Kidney (tissue), 14 donors: Measurements from ENCODE around the gene ATP10D. TPM values are rescaled to one million over a fixed set of nuclear protein-coding genes. Genes with fewer than 3 reads are reported as not detected.
"Not testable (repeated sequence)": the region's sequence is repeated elsewhere in the genome, so short reads cannot be mapped to it uniquely, and the experiment has no call there.

Experiments used
- DNase-seq, 5 donors: peaks; one replicate each; pipeline ENCODE4 v3.0.0-alpha.2; 2013 to 2020
- FAIRE-seq: peaks from 2 replicates; lab custom pipeline; 2012; peaks lifted over from hg19 to GRCh38; lab: Jason Lieb, UNC
- H3K27ac ChIP-seq, 2 donors: one replicate each; pipeline ENCODE4 v1.7.0; 2013; ENCODE audit warnings: low read depth in 2 of 2, low read length in 2 of 2, inconsistent platforms in 1 of 2
- H3K27me3 ChIP-seq: one replicate; pipeline ENCODE4 v1.7.1; 2013; ENCODE audit warnings: low read length, inconsistent platforms; ENCODE audit not compliant: control insufficient read depth, insufficient read depth
- H3K36me3 ChIP-seq, 3 donors: one replicate each; pipeline versions ENCODE4 v1.7.0 to v1.7.1; 2013; ENCODE audit warnings: low read length in 3 of 3, control low read depth in 1 of 3, inconsistent platforms in 1 of 3; ENCODE audit not compliant: insufficient read depth in 3 of 3, control insufficient read depth in 2 of 3
- H3K4me1 ChIP-seq, 3 donors: one replicate each; pipeline versions ENCODE4 v1.7.0 to v1.7.1; 2013; ENCODE audit warnings: low read length in 3 of 3, inconsistent platforms in 1 of 3, low read depth in 1 of 3; ENCODE audit not compliant: control insufficient read depth in 2 of 3, insufficient read depth in 2 of 3
- H3K4me3 ChIP-seq, 3 donors: one replicate each; pipeline versions ENCODE4 v1.7.0 to v1.8.1; 2013; ENCODE audit warnings: low read length in 3 of 3, control low read depth in 1 of 3, inconsistent platforms in 1 of 3
- H3K9ac ChIP-seq, 3 donors: one replicate each; pipeline versions ENCODE4 v1.7.0 to v1.7.1; 2013; ENCODE audit warnings: low read length in 3 of 3, control low read depth in 1 of 3, inconsistent platforms in 1 of 3
- H3K9me3 ChIP-seq, 3 donors: one replicate each; pipeline versions ENCODE4 v1.7.0 to v1.7.1; 2013; ENCODE audit warnings: low read length in 3 of 3, control low read depth in 1 of 3, inconsistent platforms in 1 of 3; ENCODE audit not compliant: control insufficient read depth in 2 of 3, insufficient read depth in 1 of 3
- intact Hi-C: fragments of 100-400 bp; cut with DNase I; formaldehyde crosslinking; loops from one replicate; pipeline ENCODE4 v1.11.1; 2022
- polyA plus RNA-seq: library from polyadenylated mRNA; stranded (reverse); fragments of 350-450 nt; fragmentation: Illumina TruSeq; extraction: RNeasy Lipid Tissue Mini Kit (QIAGEN cat#74804); gene quantifications from one replicate; pipeline ENCODE4 v1.2.3, GENCODE V29; 2014; ENCODE audit warnings: low read depth, low replicate concordance; ENCODE audit not compliant: insufficient read depth
- total RNA-seq: library from RNA; stranded (reverse); fragmentation: NEBNext Ultra II Directional; extraction: Animal tissue kit (Norgen Biotek cat#: 25700); gene quantifications from one replicate; pipeline ENCODE4 v1.2.1, GENCODE V29; 2021
- TF ChIP-seq, protein P1 (sequence below): IDR thresholded peaks from 3 replicates; pipeline ENCODE4 v1.5.1; 2012; ENCODE audit warnings: mild to moderate bottlenecking, moderate library complexity, borderline replicate concordance; ENCODE audit not compliant: insufficient read depth; ENCODE audit errors: extremely low read depth
- donor health status: control.
- donor health status: control.
- donor health status: control.
- donor health status: control.
- donor health status: control.
- donor health status: DM: yes; HTN: yes; CAD: no.
- donor health status: Normal renal cell carcinoma (clear cell type).

Gene ATP10D
- total and polyA plus RNA-seq, 2 donors from 2014 or later, result 10.4 to 43.6 TPM

- DNase-seq, result no peak
- H3K27ac ChIP-seq, result no peak overlapping the region
- intact Hi-C loops, result no loop called here
- TF ChIP-seq, protein P1, sequence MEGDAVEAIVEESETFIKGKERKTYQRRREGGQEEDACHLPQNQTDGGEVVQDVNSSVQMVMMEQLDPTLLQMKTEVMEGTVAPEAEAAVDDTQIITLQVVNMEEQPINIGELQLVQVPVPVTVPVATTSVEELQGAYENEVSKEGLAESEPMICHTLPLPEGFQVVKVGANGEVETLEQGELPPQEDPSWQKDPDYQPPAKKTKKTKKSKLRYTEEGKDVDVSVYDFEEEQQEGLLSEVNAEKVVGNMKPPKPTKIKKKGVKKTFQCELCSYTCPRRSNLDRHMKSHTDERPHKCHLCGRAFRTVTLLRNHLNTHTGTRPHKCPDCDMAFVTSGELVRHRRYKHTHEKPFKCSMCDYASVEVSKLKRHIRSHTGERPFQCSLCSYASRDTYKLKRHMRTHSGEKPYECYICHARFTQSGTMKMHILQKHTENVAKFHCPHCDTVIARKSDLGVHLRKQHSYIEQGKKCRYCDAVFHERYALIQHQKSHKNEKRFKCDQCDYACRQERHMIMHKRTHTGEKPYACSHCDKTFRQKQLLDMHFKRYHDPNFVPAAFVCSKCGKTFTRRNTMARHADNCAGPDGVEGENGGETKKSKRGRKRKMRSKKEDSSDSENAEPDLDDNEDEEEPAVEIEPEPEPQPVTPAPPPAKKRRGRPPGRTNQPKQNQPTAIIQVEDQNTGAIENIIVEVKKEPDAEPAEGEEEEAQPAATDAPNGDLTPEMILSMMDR, result no peak
- FAIRE-seq, result no peak
- no peak overlapping the region for H3K9ac ChIP-seq
- no peak overlapping the region for H3K4me3 ChIP-seq
- H3K9me3 ChIP-seq, result no peaks in the 10 kb centered on the region
- H3K36me3 ChIP-seq, result peaks cover 8 to 23% (median 17%) of the 10 kb centered on the region in 3 donors
- no peaks in the 10 kb centered on the region for H3K4me1 ChIP-seq
- no peaks in the 10 kb centered on the region for H3K27me3 ChIP-seq
Observed at GRCh38 chr4:47550899-47551548, 65.9 kb downstream of the ATP10D start.

DNA sequence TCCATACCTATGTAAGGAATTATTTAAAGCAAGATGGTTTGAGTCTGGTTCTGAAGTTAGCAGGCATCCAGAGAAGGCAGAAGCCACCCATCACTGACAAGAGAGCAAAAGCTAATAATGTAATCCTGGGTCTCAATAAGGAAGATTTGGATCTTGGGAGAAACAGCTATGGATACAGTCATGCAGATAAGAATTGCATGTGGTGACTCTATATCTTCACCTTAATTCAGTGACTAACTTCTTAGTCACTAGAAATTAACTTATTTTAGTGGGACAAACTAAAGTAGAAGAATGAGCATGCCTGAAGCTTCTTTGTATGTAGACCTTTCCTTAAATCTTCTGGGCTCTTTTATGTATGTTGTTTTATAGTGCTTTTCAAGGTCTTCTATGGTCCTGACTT, 66.6 kb downstream of the ATP10D start:
- Histone ChIP-seq H3K4me3 (no peak overlapping the region), H3K9ac (no peak overlapping the region), H3K27me3 (no peaks in the 10 kb centered on the region), H3K4me1 (no peaks in the 10 kb centered on the region), H3K27ac (no peak overlapping the region), H3K9me3 (no peaks in the 10 kb centered on the region), H3K36me3 (peaks cover 4 to 17% (median 12%) of the 10 kb centered on the region in 3 donors)
- intact Hi-C loops, result no loop called here
- TF ChIP-seq, protein P1, result no peak
- FAIRE-seq (no peak), DNase-seq (no peak)

DNA sequence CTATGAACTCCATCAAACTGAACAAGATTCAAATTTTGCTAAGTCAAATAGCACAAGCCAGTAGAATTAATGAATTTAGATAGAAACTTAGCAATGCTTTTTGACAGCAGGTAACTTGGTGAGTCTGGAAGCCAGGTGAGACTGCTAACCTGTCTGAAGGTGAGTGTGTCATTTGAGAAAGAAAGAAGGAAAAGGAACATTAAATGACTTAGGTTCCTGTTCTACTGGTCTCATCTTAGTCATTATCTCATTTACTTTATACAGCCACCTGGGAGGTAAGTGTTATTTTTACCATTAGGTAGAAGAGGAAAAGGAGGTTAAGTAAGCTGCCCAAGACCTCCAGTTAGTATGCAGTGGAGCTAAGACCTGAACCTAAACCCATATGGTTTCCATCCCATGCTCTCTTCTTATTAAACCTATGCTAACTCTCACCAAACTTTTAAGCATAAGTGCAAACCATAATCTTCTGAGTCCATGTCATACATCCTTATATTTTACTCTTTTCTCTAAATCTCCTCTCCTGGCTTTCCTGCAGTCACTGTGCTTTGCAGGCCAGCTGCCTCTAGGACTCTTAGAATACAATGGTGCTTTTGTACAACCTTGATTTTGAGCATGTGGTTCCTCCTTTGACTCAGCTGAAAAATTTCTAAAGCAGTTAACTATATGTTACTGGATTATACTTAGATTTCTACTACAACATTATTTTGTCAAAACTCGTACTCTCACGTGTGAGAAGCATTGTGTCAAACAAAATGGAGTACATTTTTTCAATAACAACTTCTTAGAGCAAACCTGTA, 68.5 kb downstream of the ATP10D start:
- no peaks in the 10 kb centered on the region for H3K9me3 ChIP-seq
- FAIRE-seq, result no peak
- intact Hi-C loops, result no loop called here
- no peaks in the 10 kb centered on the region for H3K27me3 ChIP-seq
- H3K27ac ChIP-seq, result no peak overlapping the region
- no peaks in the 10 kb centered on the region for H3K4me1 ChIP-seq
- no peak for DNase-seq
- peaks cover 4 to 23% (median 16%) of the 10 kb centered on the region in 3 donors for H3K36me3 ChIP-seq
- H3K4me3 ChIP-seq, result no peak overlapping the region
- no peak overlapping the region for H3K9ac ChIP-seq
- TF ChIP-seq, protein P1, result no peak

DNA sequence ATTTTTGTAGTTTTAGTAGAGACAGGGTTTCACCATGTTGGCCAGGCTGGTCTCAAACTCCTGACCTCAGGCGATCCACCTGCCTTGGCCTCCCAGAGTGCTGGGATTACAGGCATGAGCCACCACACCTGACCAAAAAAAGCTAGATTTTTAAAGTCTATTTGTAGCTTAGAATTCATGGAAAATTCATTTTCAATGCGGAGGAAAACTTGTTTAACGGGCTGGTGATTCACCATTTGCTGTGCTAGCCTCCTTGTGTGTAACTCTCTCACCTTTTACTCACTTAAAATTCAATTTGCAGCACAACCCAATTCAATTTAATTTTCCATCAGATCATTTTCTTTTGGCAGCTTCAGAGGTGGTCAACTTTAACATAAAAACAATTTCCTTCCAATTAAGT, 70.8 kb downstream of the ATP10D start:
- intact Hi-C loops, DNase-seq, H3K27me3 ChIP-seq, H3K4me1 ChIP-seq, H3K9ac ChIP-seq, H3K9me3 ChIP-seq, H3K4me3 ChIP-seq, H3K27ac ChIP-seq, FAIRE-seq: not testable (repeated sequence)
- H3K36me3 ChIP-seq, result peaks cover 0 to 23% (median 10%) of the 10 kb centered on the region in 3 donors
